Ureter (tissue), 1 donor: ENCODE data around the gene ING1. TPM values are rescaled to one million over a fixed set of nuclear protein-coding genes. Genes with fewer than 3 reads are reported as not detected.

Experiments
- DNase-seq: peaks from one replicate; pipeline ENCODE4 v3.0.0-alpha.2; 2020; ENCODE audit warnings: low spot score
- total RNA-seq: library from RNA; stranded (reverse); gene quantifications from one replicate; pipeline ENCODE4 v1.2.4, GENCODE V29; 2023
- donor health status: DM: yes; HTN: yes; CAD: no.

Gene ING1
- total RNA-seq, 1 donor from 2014 or later: 8.8 TPM

DNA sequence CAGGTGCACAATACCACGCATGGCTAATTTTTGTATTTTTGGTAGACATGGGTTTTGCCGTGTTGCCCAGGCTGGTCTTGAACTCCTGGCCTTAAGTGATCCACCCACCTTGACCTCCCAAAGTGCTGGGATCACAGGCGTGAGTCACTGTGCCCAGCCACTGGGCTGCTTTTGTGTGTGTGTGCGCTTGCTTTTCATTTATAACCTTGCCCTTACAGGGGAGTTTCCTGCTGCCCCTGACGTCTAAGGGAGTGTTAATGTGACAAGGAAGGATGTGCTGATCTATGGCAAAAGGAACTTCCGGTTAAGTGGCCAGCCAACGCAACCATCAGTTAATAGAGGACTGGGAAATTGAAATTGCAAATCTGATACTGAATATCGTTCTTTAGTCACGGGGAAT, 57.7 kb downstream of the ING1 start:
- no peak for DNase-seq

DNA sequence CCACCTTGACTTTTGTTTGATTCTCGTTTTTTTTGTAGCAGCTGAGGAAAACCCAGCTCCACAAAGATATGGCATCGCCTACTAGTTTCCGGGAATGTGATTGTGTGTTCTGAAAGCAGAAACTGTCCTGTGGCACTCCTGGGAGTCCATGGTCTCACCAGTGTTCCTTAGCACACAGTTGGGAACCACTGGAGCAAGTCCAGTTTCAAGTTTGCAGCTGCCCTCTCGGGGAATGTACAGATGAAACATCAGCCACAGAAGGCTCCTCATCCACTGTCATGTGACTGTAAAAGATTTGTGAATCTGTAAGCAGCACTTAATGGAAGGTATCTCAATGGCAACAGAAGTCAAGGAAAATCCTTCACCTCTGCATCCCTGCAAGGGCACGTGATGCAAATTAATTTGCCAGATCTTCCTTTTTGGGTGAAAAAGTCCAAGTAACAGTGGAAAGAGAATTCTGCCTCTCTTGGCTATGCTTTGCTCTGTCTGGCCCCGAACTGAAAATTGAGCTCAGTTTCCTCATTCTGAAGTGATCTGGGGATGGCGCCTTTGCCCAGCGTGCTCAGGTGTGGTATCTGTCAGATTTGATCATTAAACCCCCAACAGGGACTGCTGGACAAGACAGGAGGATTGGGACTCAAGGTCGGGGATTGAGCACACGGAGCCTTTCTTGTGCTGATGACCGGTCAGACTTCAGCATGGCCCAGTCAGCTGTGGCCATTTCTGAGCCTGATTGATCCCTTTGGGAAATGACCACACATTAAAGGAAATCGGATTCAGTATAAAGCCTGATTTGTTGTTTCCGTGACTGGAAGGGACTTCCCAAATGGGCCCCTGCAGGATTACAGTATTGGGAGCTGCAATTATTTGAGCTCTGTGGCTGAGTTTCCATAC, 58.8 kb downstream of the ING1 start:
- no peak for DNase-seq

Other genes with a start within 250 kb of the ING1 start
- 35.4 TPM for gene RAB20, start 152.0 kb upstream of the ING1 start, total RNA-seq
- 37.8 TPM for gene NAXD, start 98.2 kb upstream of the ING1 start, total RNA-seq
- gene CARS2, start 7.6 kb upstream of the ING1 start, total RNA-seq: 86.7 TPM
- 138 TPM for gene ANKRD10, start 201.4 kb downstream of the ING1 start, total RNA-seq